GM23338 (cell line): ENCODE results near the gene AHNAK2. TPM values are rescaled to one million over a fixed set of nuclear protein-coding genes. Genes with fewer than 3 reads are reported as not detected.

ENCODE experiments used
- ATAC-seq: fragments of 200-7000 bp; cut with Tn5 transposase; 3 replicates; pipeline ENCODE4 v1.9.1; 2020
- DNase-seq: peaks from one replicate; pipeline ENCODE4 v3.0.0-alpha.2; 2015; ENCODE audit warnings: low spot score
- H2AFZ ChIP-seq: fragments of 200-600 bp; sonication (generic); 2 replicates; pipeline ENCODE4 v1.8.0; 2016; ENCODE audit warnings: antibody characterized with exemption, mild to moderate bottlenecking, moderate library complexity
- H3F3A ChIP-seq: fragments of 200-600 bp; sonication (generic); replicated peaks from 2 replicates; pipeline ENCODE4 v1.8.0; 2017; ENCODE audit warnings: antibody characterized with exemption, mixed run types, low read depth
- H3K27ac ChIP-seq: fragments of 200-600 bp; sonication (generic); 2 replicates; pipeline ENCODE4 v1.6.1; 2016; ENCODE audit warnings: low read depth
- H3K27me3 ChIP-seq: fragments of 200-600 bp; sonication (generic); 2 replicates; pipeline ENCODE4 v1.8.0; 2016; ENCODE audit warnings: mild to moderate bottlenecking, mixed run types, moderate library complexity; ENCODE audit not compliant: insufficient read depth
- H3K36me3 ChIP-seq: fragments of 200-600 bp; sonication (generic); 2 replicates; pipeline ENCODE4 v1.8.0; 2016; ENCODE audit warnings: mild to moderate bottlenecking; ENCODE audit not compliant: insufficient read depth
- H3K4me1 ChIP-seq: fragments of 200-600 bp; sonication (generic); 2 replicates; pipeline ENCODE4 v1.8.0; 2016; ENCODE audit warnings: mild to moderate bottlenecking, moderate library complexity; ENCODE audit not compliant: insufficient read depth
- H3K4me2 ChIP-seq: fragments of 200-600 bp; sonication (generic); 2 replicates; pipeline ENCODE4 v1.7.1; 2017; ENCODE audit warnings: mixed run types
- H3K4me3 ChIP-seq: fragments of 200-600 bp; sonication (generic); 2 replicates; pipeline ENCODE4 v1.6.1; 2016; ENCODE audit warnings: mixed run types
- H3K79me2 ChIP-seq: fragments of 200-600 bp; sonication (generic); replicated peaks from 2 replicates; pipeline ENCODE4 v1.8.0; 2017; ENCODE audit warnings: mild to moderate bottlenecking; ENCODE audit not compliant: insufficient read depth
- H3K9me2 ChIP-seq: fragments of 200-600 bp; sonication (generic); 2 replicates; pipeline ENCODE4 v1.8.0; 2017; ENCODE audit not compliant: insufficient read depth
- H4K20me1 ChIP-seq: fragments of 200-600 bp; sonication (generic); replicated peaks from 2 replicates; pipeline ENCODE4 v1.8.0; 2017; ENCODE audit warnings: mild to moderate bottlenecking; ENCODE audit not compliant: insufficient read depth
- H3K27ac Mint-ChIP-seq: 2 replicates; pipeline ENCODE4 v1.8.0; 2020; ENCODE audit warnings: inconsistent platforms, mild to moderate bottlenecking, moderate library complexity, mixed read lengths
- H3K27me3 Mint-ChIP-seq: 3 replicates; pipeline ENCODE4 v1.8.0; 2022; ENCODE audit warnings: low read depth, mild to moderate bottlenecking, moderate library complexity, mixed read lengths, inconsistent platforms; ENCODE audit not compliant: insufficient read depth, poor library complexity
- H3K36me3 Mint-ChIP-seq: 3 replicates; pipeline ENCODE4 v1.8.0; 2021; ENCODE audit warnings: low read depth, mild to moderate bottlenecking, inconsistent platforms, moderate library complexity, mixed read lengths
- H3K4me1 Mint-ChIP-seq: 3 replicates; pipeline ENCODE4 v1.8.0; 2020; ENCODE audit warnings: mild to moderate bottlenecking, inconsistent platforms, mixed read lengths
- H3K4me3 Mint-ChIP-seq: 3 replicates; pipeline ENCODE4 v1.8.0; 2021; ENCODE audit warnings: moderate library complexity, mild to moderate bottlenecking, inconsistent platforms, mixed read lengths
- H3K9me3 Mint-ChIP-seq: 3 replicates; pipeline ENCODE4 v1.8.0; 2020; ENCODE audit warnings: moderate library complexity, mild to moderate bottlenecking, inconsistent platforms, mixed read lengths
- CREB1 ChIP-seq: fragments of 250-450 bp; sonication (Bioruptor Pico); IDR thresholded peaks from 2 replicates; pipeline ENCODE4 v1.5.0; 2020; ENCODE audit warnings: low read depth, mild to moderate bottlenecking, moderate library complexity
- EZH2 ChIP-seq: fragments of 200-600 bp; sonication (generic); IDR thresholded peaks from one replicate; pipeline ENCODE4 v1.8.0; 2017; ENCODE audit warnings: antibody characterized with exemption, mild to moderate bottlenecking, low read depth; ENCODE audit not compliant: unreplicated experiment
- EZH2phosphoT487 ChIP-seq: fragments of 200-600 bp; sonication (generic); IDR thresholded peaks from one replicate; pipeline ENCODE4 v1.8.1; 2018; ENCODE audit warnings: antibody characterized with exemption; ENCODE audit not compliant: unreplicated experiment
- JUNB ChIP-seq: IDR thresholded peaks from one replicate; pipeline ENCODE4 v1.6.1; 2016; ENCODE audit warnings: antibody characterized with exemption; ENCODE audit not compliant: unreplicated experiment
- NANOG ChIP-seq: IDR thresholded peaks from 2 replicates; pipeline ENCODE4 v1.6.1; 2016; ENCODE audit warnings: antibody characterized with exemption, borderline replicate concordance
- POLR2AphosphoS5 ChIP-seq: IDR thresholded peaks from 2 replicates; pipeline ENCODE4 v1.6.1; 2016; ENCODE audit warnings: antibody characterized with exemption, low read depth
- STAT1 ChIP-seq: IDR thresholded peaks from one replicate; pipeline ENCODE4 v1.6.1; 2016; ENCODE audit warnings: antibody characterized with exemption; ENCODE audit not compliant: unreplicated experiment
- ZNF331 ChIP-seq: fragments of 250-450 bp; sonication (Bioruptor Pico); IDR thresholded peaks from 2 replicates; pipeline ENCODE4 v1.5.0; 2020; ENCODE audit warnings: low read depth, mild to moderate bottlenecking, moderate library complexity
- polyA plus RNA-seq: library from polyadenylated mRNA; unstranded; fragments of >200 nt; fragmentation: Nextera tagmentation; extraction: Ambion mirVana; gene quantifications from 2 replicates; pipeline ENCODE4 v1.2.1, GENCODE V29; 2016
- total RNA-seq: library from RNA; depleted of rRNA; stranded (reverse); fragments of >200 nt; shearing (Covaris generic); gene quantifications from 2 replicates; pipeline ENCODE4 v1.2.3, GENCODE V29; 2014; rRNA removed
- TF ChIP-seq, protein P1 (sequence below), 2 experiments: fragments of 200-600 bp in 1 of 2; sonication (generic) in 1 of 2; conservative IDR thresholded peaks; 2 replicates each; pipeline versions ENCODE4 v1.5.1 to v1.6.1; 2016 to 2017; ENCODE audit warnings: antibody characterized with exemption in 2 of 2, low read depth in 2 of 2, mild to moderate bottlenecking in 2 of 2, moderate library complexity in 1 of 2
- TF ChIP-seq, protein P2 (sequence below): IDR thresholded peaks from 2 replicates; pipeline ENCODE4 v1.6.1; 2016; ENCODE audit warnings: antibody characterized with exemption

AHNAK2 gene
- total and polyA plus RNA-seq, 2 experiments from 2014 or later, result 1.1 to 2.6 TPM

DNA sequence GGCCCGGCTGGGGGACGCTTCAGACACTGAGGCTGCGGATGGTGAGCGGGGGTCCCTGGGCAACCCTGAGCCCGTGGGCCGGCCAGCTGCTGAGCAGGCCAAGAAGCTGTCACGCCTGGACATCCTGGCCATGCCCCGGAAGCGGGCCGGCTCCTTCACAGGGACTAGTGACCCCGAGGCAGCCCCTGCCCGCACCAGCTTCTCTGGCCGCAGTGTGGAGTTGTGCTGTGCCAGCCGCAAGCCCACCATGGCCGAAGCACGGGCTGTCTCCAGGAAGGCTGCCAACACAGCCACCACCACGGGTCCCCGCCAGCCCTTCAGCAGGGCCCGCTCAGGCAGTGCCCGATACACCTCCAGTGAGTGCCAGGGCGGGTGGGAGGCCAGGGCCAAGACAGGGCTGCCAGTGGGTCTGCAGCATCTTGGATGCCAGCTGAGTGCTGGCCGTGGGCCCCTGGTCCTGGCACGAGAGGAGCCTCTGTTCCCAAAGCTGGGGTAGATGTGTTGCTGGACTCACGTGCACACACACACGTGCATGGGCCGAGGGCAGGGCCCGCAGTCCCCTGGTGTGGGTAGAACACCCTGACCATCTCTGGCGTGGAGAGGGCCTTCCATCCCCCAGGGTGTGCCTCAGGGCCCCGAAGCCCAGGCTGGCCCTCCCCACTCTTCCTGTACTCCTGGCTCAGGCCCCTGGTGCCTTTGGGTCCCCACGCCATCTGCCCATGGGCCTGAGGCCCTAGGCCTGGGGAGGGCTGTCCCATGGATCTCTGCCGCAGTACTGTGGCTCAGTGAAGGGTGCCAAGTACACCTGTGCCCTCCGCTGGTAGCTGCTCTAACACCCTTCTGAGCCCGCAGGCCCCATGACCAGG, 90.3 kb downstream of the AHNAK2 start:
- DNase-seq, result no peak
- no peaks in the 10 kb centered on the region for H3K9me2 ChIP-seq
- peaks cover 2% of the 10 kb centered on the region for H3K27me3 Mint-ChIP-seq
- H3K4me1 Mint-ChIP-seq, result peaks cover 2% of the 10 kb centered on the region; the same call in 1 of the 3 replicates
- H4K20me1 ChIP-seq, result no peaks in the 10 kb centered on the region
- H3K4me1 ChIP-seq, result no peaks in the 10 kb centered on the region
- H3K36me3 Mint-ChIP-seq, result no peaks in the 10 kb centered on the region
- no peaks in the 10 kb centered on the region for H3K9me3 Mint-ChIP-seq
- H3K4me3 ChIP-seq, result no peak overlapping the region
- no peaks in the 10 kb centered on the region for H3K36me3 ChIP-seq
- H3K79me2 ChIP-seq, result no peaks in the 10 kb centered on the region
- no peak overlapping the region for H2AFZ ChIP-seq
- no peaks in the 10 kb centered on the region for H3F3A ChIP-seq
- no peak for ATAC-seq
- no peak overlapping the region for H3K4me2 ChIP-seq
- TF ChIP-seq NANOG (no peak), ZNF331 (CRISPR knock-in tag) (no peak), CREB1 (no peak), JUNB (no peak), STAT1 (no peak), POLR2AphosphoS5 (no peak), EZH2 (no peak), EZH2phosphoT487 (no peak)
- TF ChIP-seq, protein P1, sequence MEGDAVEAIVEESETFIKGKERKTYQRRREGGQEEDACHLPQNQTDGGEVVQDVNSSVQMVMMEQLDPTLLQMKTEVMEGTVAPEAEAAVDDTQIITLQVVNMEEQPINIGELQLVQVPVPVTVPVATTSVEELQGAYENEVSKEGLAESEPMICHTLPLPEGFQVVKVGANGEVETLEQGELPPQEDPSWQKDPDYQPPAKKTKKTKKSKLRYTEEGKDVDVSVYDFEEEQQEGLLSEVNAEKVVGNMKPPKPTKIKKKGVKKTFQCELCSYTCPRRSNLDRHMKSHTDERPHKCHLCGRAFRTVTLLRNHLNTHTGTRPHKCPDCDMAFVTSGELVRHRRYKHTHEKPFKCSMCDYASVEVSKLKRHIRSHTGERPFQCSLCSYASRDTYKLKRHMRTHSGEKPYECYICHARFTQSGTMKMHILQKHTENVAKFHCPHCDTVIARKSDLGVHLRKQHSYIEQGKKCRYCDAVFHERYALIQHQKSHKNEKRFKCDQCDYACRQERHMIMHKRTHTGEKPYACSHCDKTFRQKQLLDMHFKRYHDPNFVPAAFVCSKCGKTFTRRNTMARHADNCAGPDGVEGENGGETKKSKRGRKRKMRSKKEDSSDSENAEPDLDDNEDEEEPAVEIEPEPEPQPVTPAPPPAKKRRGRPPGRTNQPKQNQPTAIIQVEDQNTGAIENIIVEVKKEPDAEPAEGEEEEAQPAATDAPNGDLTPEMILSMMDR (conservative IDR thresholded peaks at IDR 0.05; ENCODE audit: low read depth in 2 of 2), result no peak
- TF ChIP-seq, protein P2, sequence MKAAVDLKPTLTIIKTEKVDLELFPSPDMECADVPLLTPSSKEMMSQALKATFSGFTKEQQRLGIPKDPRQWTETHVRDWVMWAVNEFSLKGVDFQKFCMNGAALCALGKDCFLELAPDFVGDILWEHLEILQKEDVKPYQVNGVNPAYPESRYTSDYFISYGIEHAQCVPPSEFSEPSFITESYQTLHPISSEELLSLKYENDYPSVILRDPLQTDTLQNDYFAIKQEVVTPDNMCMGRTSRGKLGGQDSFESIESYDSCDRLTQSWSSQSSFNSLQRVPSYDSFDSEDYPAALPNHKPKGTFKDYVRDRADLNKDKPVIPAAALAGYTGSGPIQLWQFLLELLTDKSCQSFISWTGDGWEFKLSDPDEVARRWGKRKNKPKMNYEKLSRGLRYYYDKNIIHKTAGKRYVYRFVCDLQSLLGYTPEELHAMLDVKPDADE, result no peak
- H3K27me3 ChIP-seq, result no peaks in the 10 kb centered on the region
- no peak overlapping the region for H3K4me3 Mint-ChIP-seq
- no peak overlapping the region for H3K27ac Mint-ChIP-seq
- no peak overlapping the region for H3K27ac ChIP-seq

Other genes starting within 250 kb of the AHNAK2 start
- gene SIVA1, start 225.2 kb downstream of the AHNAK2 start, total RNA-seq, result 381 and 392 TPM in 2 replicates
- 215 and 225 TPM in 2 replicates for gene SIVA1, start 225.2 kb downstream of the AHNAK2 start, polyA plus RNA-seq
- gene AKT1, start 182.6 kb downstream of the AHNAK2 start, total RNA-seq, result 74.3 and 78.7 TPM in 2 replicates
- gene AKT1, start 182.6 kb downstream of the AHNAK2 start, polyA plus RNA-seq, result 19.2 and 23.7 TPM in 2 replicates
- gene ZBTB42, start 177.3 kb downstream of the AHNAK2 start, total RNA-seq, result 4.4 and 7.5 TPM in 2 replicates
- gene ZBTB42, start 177.3 kb downstream of the AHNAK2 start, polyA plus RNA-seq, result 0.66 and 0.70 TPM in 2 replicates
- 31.3 and 37.1 TPM in 2 replicates for gene CEP170B, start 113.1 kb downstream of the AHNAK2 start, total RNA-seq
- gene CEP170B, start 113.1 kb downstream of the AHNAK2 start, polyA plus RNA-seq, result 4.6 and 5.3 TPM in 2 replicates
- gene PLD4, start 53.5 kb downstream of the AHNAK2 start, total RNA-seq, result 0.08 TPM in 1 of 2 replicates, not detected in the other
- gene PLD4, start 53.5 kb downstream of the AHNAK2 start, polyA plus RNA-seq, result 0.21 TPM in 1 of 2 replicates, not detected in the other
- gene CLBA1, start 7.4 kb upstream of the AHNAK2 start, total RNA-seq, result 1.8 and 4.9 TPM in 2 replicates
- gene CLBA1, start 7.4 kb upstream of the AHNAK2 start, polyA plus RNA-seq, result 1.6 and 1.7 TPM in 2 replicates
- 62.4 and 70.7 TPM in 2 replicates for gene CDCA4, start 42.7 kb upstream of the AHNAK2 start, total RNA-seq
- gene CDCA4, start 42.7 kb upstream of the AHNAK2 start, polyA plus RNA-seq, result 32.6 and 37.1 TPM in 2 replicates
- gene GPR132, start 87.1 kb upstream of the AHNAK2 start, total RNA-seq, result 0.14 TPM in 1 of 2 replicates, not detected in the other
- 0.09 TPM in 1 of 2 replicates, not detected in the other for gene GPR132, start 87.1 kb upstream of the AHNAK2 start, polyA plus RNA-seq
- gene JAG2, start 190.4 kb upstream of the AHNAK2 start, total RNA-seq, result 9.6 and 10.3 TPM in 2 replicates
- 1.9 and 2.6 TPM in 2 replicates for gene JAG2, start 190.4 kb upstream of the AHNAK2 start, polyA plus RNA-seq
- gene NUDT14, start 202.9 kb upstream of the AHNAK2 start, total RNA-seq, result 13.6 and 14.8 TPM in 2 replicates
- 38.4 and 41.0 TPM in 2 replicates for gene NUDT14, start 202.9 kb upstream of the AHNAK2 start, polyA plus RNA-seq